NCI-H345 treated with DMSO at 0.1 percent for 48 hours (cell line): Measurements from ENCODE around the gene MEGF10.

Source experiments
- DNase-seq: peaks from one replicate; lab custom pipeline; 2025; ENCODE audit not compliant: unreplicated experiment; lab: John Stamatoyannopoulos, UW

The MEGF10 gene

DNA sequence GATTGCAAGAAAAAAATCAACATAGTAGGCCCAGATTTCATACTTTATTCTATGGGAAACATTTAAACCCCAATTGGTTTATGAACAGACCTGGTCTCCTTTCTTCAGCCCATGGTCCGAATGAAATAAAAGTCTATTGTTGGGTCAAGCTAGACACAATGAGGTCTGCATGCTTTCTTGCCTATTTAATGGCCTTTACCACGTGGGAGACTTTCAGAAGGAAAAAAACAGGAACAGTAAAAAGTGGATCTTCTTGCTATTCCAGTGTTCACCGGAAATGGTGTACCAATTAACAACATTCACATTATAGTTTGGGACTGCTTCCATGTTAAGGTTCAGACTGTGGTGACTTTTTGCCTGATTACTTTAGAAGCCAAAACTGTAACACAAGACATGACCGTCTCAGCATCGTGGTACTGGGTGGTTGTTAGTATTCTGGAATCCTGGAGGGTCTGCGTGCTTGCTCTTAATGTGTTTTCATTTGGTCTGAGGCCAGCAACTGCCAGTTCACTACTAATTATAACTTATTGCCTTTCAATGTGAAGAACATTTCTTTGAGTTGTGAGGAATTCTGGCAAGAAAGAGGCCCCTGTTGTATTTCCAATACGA lies 141.5 kb downstream of the MEGF10 start:
- DNase-seq = no peak

- no peak for DNase-seq
Observed at GRCh38 chr5:127433526-127433925, 142.9 kb downstream of the MEGF10 start.

DNA sequence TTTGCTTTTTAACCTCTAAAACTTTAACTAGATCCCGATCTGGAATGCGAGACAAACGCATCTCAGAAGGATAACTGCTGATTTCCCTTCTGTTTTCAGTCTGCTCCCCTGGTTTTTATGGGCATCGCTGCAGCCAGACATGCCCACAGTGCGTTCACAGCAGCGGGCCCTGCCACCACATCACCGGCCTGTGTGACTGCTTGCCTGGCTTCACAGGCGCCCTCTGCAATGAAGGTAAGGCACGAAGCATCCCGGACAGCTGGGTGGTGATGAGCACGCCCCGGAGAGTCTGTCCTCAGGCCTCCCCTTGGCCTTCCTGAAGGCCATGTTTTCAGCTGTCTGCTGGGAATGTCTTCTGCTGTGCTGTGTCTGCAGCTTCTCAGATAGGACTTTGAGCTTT lies 144.0 kb downstream of the MEGF10 start:
- no peak for DNase-seq

DNA sequence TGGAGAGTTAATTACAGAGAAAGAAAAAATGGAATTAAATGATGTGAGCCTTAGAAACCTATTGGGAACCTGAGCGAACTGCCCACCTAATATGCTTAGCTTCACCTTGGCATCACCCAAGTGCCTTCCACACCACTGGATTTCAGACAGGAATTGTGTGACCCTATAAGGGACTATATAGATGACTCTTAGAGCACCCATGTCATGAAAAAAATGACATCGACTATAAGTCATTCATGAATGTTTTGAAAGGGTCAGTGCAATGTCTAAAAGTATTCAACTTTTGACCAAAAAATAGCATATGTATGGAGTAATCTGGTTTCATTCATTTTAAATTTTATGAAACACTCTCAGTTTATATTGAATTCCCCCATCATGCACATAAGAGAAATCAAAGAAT lies 145.2 kb downstream of the MEGF10 start:
- DNase-seq = no peak

DNA sequence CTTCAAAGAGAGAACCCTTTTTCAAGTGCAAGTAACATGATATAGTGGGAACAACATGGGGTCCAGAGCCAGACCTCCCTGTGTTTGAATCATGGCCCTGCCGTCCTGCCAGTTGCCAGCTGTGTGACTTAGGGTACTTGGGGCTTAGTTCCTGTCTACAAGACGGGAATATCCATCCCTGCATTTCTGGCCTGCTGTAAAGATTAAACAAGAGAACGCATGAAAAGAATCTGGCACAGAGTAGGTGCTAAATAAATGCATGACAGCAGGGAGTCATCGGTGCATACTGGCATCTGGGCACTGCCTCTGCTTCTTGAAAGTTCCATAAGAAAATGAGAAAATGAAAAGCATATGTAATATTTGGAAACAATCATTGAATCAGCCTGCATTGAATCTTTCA lies 149.0 kb downstream of the MEGF10 start:
- no peak for DNase-seq

DNA sequence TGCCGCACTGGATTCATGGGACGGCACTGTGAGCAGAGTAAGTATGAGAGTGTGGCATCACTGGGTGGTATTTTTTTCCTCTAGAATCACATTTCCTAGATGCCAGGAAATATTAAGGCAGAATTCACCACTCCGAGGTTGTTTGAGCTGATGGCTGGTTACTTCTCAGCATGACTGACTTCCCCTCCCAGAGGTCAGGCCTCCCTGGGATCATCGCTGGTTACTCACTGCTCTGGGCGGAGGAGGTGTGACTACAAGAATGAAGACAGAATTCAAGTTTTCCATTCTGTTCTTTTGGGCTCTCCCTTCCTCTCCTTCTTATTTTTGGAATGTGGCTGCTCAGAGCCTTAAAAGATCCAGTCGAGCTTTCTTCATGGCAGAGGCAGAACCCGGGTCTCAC lies 150.2 kb downstream of the MEGF10 start:
- no peak for DNase-seq

DNA sequence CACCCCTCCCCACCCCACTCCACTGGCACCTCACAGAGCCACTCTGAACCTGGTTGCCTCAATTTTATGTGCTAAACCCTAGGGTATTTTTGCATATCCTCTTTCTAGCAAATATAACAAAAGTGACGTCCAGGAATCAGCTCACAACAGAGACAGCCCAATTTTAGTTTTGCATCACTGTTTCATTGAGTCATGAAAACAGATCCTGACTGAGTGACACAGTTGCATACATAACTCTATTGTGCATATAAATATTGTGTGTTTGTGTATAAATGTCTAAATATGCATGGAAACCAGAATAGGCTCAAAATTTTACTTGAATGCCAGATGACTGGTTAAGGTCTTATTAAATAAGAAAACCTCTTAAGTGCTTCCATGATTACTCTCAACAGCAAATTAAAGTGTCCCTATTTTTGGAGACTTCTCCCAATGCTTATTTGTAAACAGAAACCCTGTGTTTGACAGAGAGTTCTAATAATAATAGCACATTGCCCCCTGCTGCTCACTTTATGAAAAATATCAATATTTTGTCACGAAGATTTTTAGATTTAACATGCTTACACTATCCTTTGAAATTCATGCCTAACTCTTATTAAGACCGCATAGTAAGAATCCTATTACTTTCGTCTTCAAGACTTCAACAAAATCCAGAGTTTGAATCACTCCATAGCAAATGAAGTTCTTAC lies 151.3 kb downstream of the MEGF10 start:
- DNase-seq = peak; percentile 0

- no peak for DNase-seq
Observed at GRCh38 chr5:127444171-127444570, 153.6 kb downstream of the MEGF10 start.

DNA sequence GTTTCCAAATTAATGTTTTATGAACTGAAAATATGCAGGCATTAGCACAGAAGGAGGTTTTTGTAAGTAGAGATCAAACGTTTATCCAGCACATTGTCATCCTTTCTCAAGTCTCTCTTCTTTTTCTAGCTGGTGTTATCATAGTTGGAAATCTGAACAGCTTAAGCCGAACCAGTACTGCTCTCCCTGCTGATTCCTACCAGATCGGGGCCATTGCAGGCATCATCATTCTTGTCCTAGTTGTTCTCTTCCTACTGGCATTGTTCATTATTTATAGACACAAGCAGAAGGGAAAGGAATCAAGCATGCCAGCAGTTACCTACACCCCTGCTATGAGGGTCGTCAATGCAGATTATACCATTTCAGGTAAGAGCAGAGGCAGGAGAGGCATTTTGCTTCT lies 154.7 kb downstream of the MEGF10 start:
- no peak for DNase-seq

DNA sequence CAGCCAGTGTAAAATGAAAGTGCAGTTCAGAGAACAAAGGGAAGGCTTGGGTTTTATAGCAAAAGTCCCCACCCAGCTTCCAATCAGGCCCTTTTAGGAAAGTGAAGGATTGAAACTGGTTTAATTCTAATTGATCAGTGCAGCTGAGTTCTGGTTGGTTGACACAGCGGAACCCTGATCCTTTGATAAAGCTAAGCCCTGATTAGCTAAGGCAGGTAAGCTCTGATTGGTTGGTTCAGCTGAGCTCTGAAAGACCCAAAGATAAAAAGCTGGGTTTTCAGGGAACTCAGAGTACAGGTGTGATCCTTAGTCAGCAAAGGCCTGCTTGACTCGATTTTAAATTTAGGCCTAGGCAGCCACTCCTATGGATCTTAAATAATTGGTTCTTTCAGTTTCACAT lies 156.0 kb downstream of the MEGF10 start:
- DNase-seq = no peak

DNA sequence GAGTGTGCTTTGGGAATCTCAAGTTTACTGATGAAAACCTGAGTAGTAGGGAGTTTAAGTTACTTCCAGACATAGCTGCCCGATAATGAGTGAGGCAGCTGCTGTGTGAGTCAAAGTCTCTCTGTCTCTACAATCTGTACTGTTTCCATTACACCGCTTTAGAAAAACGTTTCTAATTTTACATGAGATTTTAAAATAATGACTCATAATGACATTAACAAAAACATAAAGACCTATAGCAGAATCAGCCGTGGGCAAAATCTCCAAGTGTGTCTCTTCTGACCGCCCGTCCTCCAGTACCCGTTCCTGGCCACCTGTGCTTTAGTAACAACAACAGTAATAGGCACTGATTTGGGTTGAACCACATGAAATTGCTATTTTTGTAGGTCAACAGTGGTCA lies 157.2 kb downstream of the MEGF10 start:
- no peak for DNase-seq

DNA sequence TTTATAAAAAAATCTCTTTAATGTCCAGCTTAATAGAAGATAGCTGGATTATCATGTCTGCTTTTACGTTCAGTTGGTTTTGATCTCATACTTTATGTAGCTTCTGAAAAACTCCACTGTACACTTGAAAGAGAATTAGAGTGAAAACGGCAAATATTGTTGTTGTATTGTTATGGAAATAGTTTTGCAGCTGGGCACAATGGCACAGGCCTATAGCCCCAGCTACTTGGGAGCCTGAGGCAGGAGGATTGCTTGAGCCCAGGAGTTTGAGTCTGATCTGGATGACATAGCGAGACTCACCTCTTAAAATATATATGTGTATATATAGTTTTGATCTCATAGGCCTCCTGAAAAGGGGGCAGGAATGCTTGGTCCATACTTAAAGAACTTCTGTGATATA lies 159.4 kb downstream of the MEGF10 start:
- no peak for DNase-seq

DNA sequence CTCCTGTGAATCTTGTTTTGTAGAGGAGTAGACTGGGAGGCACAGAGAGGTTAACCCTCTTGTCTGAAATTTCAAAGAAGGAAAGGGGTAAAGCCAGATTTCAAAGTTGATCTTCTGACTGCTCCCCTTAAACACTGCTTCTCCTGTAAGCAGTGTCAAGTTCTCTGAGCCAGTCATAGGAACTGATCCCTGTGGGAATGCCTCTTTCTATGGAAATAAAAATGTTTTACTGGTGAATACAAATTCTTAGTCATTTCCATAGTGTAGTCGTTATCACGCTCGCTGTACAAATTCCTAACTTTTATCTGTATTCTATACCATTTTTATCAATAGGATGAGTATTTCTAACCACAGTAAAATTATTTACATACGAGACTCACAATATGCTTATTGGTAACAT lies 160.5 kb downstream of the MEGF10 start:
- no peak for DNase-seq

DNA sequence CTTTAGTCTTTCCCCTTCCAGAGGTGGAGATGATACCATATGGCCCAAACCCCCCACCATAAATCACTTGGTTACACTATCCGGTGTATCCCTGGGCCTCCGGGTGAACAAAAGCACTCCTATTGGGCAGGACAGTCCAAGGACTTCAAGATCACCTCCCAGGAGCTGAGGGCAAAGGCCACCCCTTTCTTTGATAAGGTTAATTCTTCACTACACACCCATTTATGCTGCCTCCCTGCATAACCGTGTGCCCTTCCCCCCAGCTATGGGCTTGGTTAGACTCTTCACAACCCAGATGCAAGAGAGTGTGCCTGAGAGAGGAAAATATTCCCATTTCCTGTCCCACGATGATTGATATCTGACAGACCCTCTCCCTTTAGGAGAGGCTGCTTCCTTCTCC lies 162.0 kb downstream of the MEGF10 start:
- no peak for DNase-seq

- DNase-seq = no peak
Observed at GRCh38 chr5:127471211-127471610, 180.6 kb downstream of the MEGF10 start.

- DNase-seq = no peak
Observed at GRCh38 chr5:127472700-127473099, 182.1 kb downstream of the MEGF10 start.

DNA sequence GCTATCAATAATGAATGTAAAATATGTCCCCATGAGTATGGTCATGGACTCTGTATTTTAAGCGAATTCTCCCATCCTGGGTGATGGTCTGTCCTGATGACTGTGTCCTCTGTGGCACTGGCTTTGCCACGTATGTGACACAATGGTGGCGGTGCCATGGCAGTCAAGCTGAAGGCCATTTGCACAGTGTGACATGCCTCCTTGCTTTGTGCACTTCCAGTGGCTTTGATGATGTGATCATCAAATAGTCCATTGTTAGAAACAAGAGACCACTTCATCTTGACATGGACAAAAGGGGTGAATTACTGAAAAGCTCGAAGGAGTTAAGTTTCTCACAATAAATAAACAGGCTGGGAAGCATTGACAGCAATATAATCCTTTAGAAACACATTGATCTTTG lies 195.9 kb downstream of the MEGF10 start:
- no peak for DNase-seq

DNA sequence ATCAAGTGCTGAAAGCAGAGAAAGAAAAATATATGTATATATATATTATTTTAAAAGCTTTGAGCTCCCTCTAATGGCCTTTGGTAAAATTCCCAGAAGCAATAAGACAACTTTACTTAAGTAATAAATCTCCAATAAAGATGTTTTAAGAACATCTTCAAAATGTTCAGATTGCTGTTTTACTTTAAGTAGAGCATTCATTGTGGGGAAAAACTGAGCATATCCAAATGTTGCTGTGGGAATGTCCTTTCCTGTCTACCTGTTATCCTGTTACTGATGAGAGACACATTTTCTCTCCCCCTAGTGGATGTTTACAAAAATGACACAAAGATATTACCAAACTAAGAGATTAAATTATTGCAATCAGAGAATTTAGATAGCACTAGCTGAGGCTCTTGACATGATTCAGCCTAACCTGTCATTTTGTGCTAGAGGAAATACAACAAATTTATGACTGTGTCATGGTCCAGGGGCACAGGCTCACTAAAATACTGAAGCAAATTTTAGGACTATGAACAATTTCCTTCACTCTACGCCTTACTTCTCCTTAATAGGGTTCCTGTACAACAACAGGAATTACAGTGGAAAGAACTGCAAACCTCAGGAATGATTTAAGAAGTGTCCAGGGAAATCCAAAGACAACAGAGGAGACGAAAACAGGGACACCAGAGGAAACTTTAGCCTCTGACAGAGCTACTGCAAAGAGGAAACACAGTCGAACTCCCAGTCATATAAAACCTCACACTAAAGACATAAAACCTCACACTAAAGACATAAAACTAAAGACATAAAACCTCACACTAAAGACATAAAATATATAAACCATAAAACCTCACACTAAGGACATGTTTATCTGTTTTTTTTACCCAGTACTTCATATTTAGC lies 202.5 kb downstream of the MEGF10 start:
- DNase-seq = peak; percentile 81

DNA sequence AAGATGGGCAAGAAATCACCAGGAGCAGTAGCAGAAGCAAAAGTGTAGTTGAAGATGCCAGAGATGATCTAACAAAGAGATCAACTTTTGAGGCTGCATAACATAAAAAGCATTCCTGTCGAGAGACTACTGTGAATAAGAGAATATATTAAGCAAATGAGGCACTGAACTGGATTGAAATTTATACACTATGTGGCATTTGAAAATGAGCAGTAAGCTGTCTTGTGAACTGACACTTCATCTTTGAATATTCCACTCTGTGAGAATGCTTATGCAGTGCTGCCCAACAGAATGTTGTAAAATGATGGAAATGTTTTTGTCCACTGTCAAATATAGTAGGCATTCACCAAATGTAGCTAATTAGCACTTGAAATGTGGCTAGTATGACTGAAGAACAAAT lies 208.0 kb downstream of the MEGF10 start:
- DNase-seq = no peak

DNA sequence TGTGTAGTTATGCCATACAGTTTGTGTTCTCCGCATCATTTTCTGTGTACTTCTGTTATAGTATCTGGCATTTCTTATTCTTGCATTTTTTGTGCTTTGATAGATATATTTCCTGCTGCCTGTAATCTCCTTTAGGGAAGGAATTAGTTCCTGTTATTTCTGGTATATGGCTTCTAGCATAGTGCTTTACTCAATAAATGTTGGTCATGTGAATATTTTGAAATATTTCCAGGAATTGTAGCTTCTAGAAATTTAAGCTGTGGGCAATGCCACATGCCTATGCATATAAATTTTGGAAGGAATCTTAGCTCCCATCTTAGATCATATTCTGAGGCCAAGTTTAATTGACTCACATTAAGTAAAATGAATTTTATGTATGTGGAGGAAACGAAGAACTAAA lies 215.3 kb downstream of the MEGF10 start:
- DNase-seq = no peak

GRCh38 chr5:127506616-127507015 lies 216.0 kb downstream of the MEGF10 start:
- DNase-seq = no peak
